Dedifferentiated amniotic fluid mesenchymal stem cell (primary cell): ENCODE data around the gene ATP10D.
"Not testable (repeated sequence)": the region's sequence is repeated elsewhere in the genome, so short reads cannot be mapped to it uniquely, and the experiment has no call there.

Experiments
- DNase-seq: peaks from one replicate; pipeline ENCODE4 v3.0.0-alpha.2; 2016; ENCODE audit errors: extremely low spot score

Gene ATP10D

GRCh38 chr4:47488706-47489105 is 3.6 kb downstream of the ATP10D start:
- no peak for DNase-seq

GRCh38 chr4:47490550-47490949 is 5.5 kb downstream of the ATP10D start:
- no peak for DNase-seq

- DNase-seq: no peak
Observed at GRCh38 chr4:47493238-47494123, 8.4 kb downstream of the ATP10D start.

GRCh38 chr4:47494124-47494430 is 9.0 kb downstream of the ATP10D start:
- no peak for DNase-seq

GRCh38 chr4:47498899-47499298 is 13.8 kb downstream of the ATP10D start:
- DNase-seq: no peak

GRCh38 chr4:47499700-47500099 is 14.6 kb downstream of the ATP10D start:
- no peak for DNase-seq

GRCh38 chr4:47500776-47501175 is 15.7 kb downstream of the ATP10D start:
- no peak for DNase-seq

- DNase-seq: no peak
Observed at GRCh38 chr4:47505147-47505546, 20.1 kb downstream of the ATP10D start.

GRCh38 chr4:47505666-47506065 is 20.6 kb downstream of the ATP10D start:
- DNase-seq: no peak

GRCh38 chr4:47510506-47511143 is 25.6 kb downstream of the ATP10D start:
- DNase-seq: no peak

GRCh38 chr4:47513461-47513860 is 28.4 kb downstream of the ATP10D start:
- DNase-seq: no peak

GRCh38 chr4:47519239-47519883 is 34.3 kb downstream of the ATP10D start:
- no peak for DNase-seq

- DNase-seq: peak; percentile 94
Observed at GRCh38 chr4:47525154-47525819, 40.2 kb downstream of the ATP10D start.

GRCh38 chr4:47526281-47526680 is 41.2 kb downstream of the ATP10D start:
- peak; percentile 63 for DNase-seq

GRCh38 chr4:47528646-47529045 is 43.6 kb downstream of the ATP10D start:
- DNase-seq: not testable (repeated sequence)

GRCh38 chr4:47530801-47531200 is 45.7 kb downstream of the ATP10D start:
- no peak for DNase-seq

GRCh38 chr4:47531241-47531953 is 46.3 kb downstream of the ATP10D start:
- DNase-seq: peak; percentile 48

- no peak for DNase-seq
Observed at GRCh38 chr4:47531954-47532321, 46.9 kb downstream of the ATP10D start.

- no peak for DNase-seq
Observed at GRCh38 chr4:47532658-47533057, 47.6 kb downstream of the ATP10D start.

GRCh38 chr4:47533689-47534347 is 48.7 kb downstream of the ATP10D start:
- DNase-seq: no peak

- no peak for DNase-seq
Observed at GRCh38 chr4:47534772-47535171, 49.7 kb downstream of the ATP10D start.
